Thyroid gland (tissue), 4 donors: ENCODE results near the gene ZNF491. TPM values are rescaled to one million over a fixed set of nuclear protein-coding genes. Genes with fewer than 3 reads are reported as not detected.

Experiments
- DNase-seq, 2 donors: peaks; one replicate each; pipeline ENCODE4 v3.0.0-alpha.2; 2019
- H3K27ac ChIP-seq, 3 donors: fragments of 200-600 bp; sonication (generic); 1 replicate in 2 of 3; 2 replicates in 1 of 3; pipeline ENCODE4 v1.5.1; 2016 to 2019; ENCODE audit warnings: mild to moderate bottlenecking in 1 of 3, moderate library complexity in 1 of 3
- H3K27me3 ChIP-seq: fragments of 200-600 bp; sonication (generic); one replicate; pipeline ENCODE4 v1.5.1; 2019
- H3K36me3 ChIP-seq, 2 donors: fragments of 200-600 bp; sonication (generic); one replicate each; pipeline ENCODE4 v1.5.1; 2016 to 2019
- H3K4me1 ChIP-seq, 2 donors: fragments of 200-600 bp; sonication (generic); one replicate each; pipeline ENCODE4 v1.5.1; 2017 to 2019
- H3K4me3 ChIP-seq, 3 donors: fragments of 200-600 bp; sonication (generic); replicated peaks in 1 of 3; 1 replicate in 2 of 3; 2 replicates in 1 of 3; pipeline ENCODE4 v1.5.1; 2016; ENCODE audit warnings: mild to moderate bottlenecking in 1 of 3
- H3K9me3 ChIP-seq: fragments of 200-600 bp; sonication (generic); one replicate; pipeline ENCODE4 v1.5.1; 2017
- CTCF ChIP-seq, 6 experiments: fragments of 200-600 bp in 3 of 6; fragments of 450-650 bp in 3 of 6; sonication (generic) in 3 of 6; IDR thresholded peaks; one replicate each; pipeline ENCODE4 v1.5.1; 2016 to 2019; ENCODE audit warnings: antibody characterized with exemption in 6 of 6, mild to moderate bottlenecking in 2 of 6, inconsistent platforms in 1 of 6, moderate library complexity in 1 of 6
- POLR2A ChIP-seq, 2 donors: fragments of 450-650 bp; IDR thresholded peaks; one replicate each; pipeline ENCODE4 v1.6.1; 2017; ENCODE audit warnings: antibody characterized with exemption in 2 of 2, mild to moderate bottlenecking in 2 of 2, moderate library complexity in 1 of 2
- WGBS, 2 donors: methylation state at CpG; one replicate each; pipeline ENCODE4 v1.1.5; 2017; 5-methylcytosine and 5-hydroxymethylcytosine counted together
- intact Hi-C: fragments of 100-400 bp; cut with DNase I; formaldehyde crosslinking; loops from one replicate; pipeline ENCODE4 v1.15.1; 2023
- total RNA-seq, 4 donors: library from RNA; depleted of rRNA; stranded (reverse); fragments of >200 nt; gene quantifications; one replicate each; pipeline ENCODE4 v1.2.3, GENCODE V29; 2016

The ZNF491 gene
- total RNA-seq, 4 donors from 2014 or later, result 2.9 to 3.2 (median 3.1) TPM

GRCh38 chr19:11806354-11807098 lies 8.2 kb downstream of the ZNF491 start:
- no peak for DNase-seq
- no peaks in the 10 kb centered on the region for H3K9me3 ChIP-seq
- no peaks in the 10 kb centered on the region for H3K27me3 ChIP-seq
- TF ChIP-seq CTCF (IDR thresholded peaks at IDR 0.05) (no peak), POLR2A (IDR thresholded peaks at IDR 0.05) (no peak)
- H3K36me3 ChIP-seq, result peaks cover 0 to 20% of the 10 kb centered on the region in 2 donors
- intact Hi-C loops, result no loop called here
- H3K4me1 ChIP-seq, result no peaks in the 10 kb centered on the region
- no peak overlapping the region for H3K4me3 ChIP-seq
- H3K27ac ChIP-seq, result no peak overlapping the region
- WGBS, 2 donors, result 91 to 95% methylated on average over 11 of the region's 11 CpGs

- peaks cover 0 to 20% of the 10 kb centered on the region in 2 donors for H3K36me3 ChIP-seq
- 95 to 97% methylated on average over 2 of the region's 2 CpGs for WGBS, 2 donors
- no peak for TF ChIP-seq CTCF (IDR thresholded peaks at IDR 0.05)
- TF ChIP-seq POLR2A (IDR thresholded peaks at IDR 0.05), result no peak
These were observed 8.7 kb downstream of the ZNF491 start for GRCh38 chr19:11807099-11807380.

GRCh38 chr19:11813703-11814028 lies 15.3 kb downstream of the ZNF491 start:
- H3K9me3 ChIP-seq, result no peaks in the 10 kb centered on the region
- DNase-seq, result no peak
- H3K36me3 ChIP-seq, result no peaks in the 10 kb centered on the region
- no peaks in the 10 kb centered on the region for H3K27me3 ChIP-seq
- H3K4me3 ChIP-seq, result peak overlapping the region; percentile 3 to 77 (median 65)
- peaks cover 0 to 11% of the 10 kb centered on the region in 2 donors for H3K4me1 ChIP-seq
- no peak for TF ChIP-seq POLR2A (IDR thresholded peaks at IDR 0.05)
- no peak for TF ChIP-seq CTCF (IDR thresholded peaks at IDR 0.05)
- WGBS, 2 donors, result 0 to 4% methylated on average over 6 of the region's 6 CpGs
- peak overlapping the region in 1 of 3 donors; percentile 81 for H3K27ac ChIP-seq
- intact Hi-C loops, result loop anchor here (2.0 kb wide), 1 partner anchor 15 kb away; the partner anchor contains the start of gene ZNF491

More at GRCh38 chr19:11807099-11807380, 8.7 kb downstream of the ZNF491 start:
- no peaks in the 10 kb centered on the region for H3K27me3 ChIP-seq
- H3K4me3 ChIP-seq, result no peak overlapping the region
- no peak overlapping the region for H3K27ac ChIP-seq
- H3K9me3 ChIP-seq, result no peaks in the 10 kb centered on the region
- no peak for DNase-seq
- no peaks in the 10 kb centered on the region for H3K4me1 ChIP-seq
- intact Hi-C loops, result no loop called here

GRCh38 chr19:11814029-11814699 lies 15.8 kb downstream of the ZNF491 start, which contains the start of gene ZNF440:
Gene ZNF440, plus strand, starts transcription at chr19:11814273. Its CDS starts 175 bp downstream, at chr19:11814448.
- Histone ChIP-seq H3K27me3 (no peaks in the 10 kb centered on the region), H3K36me3 (no peaks in the 10 kb centered on the region), H3K9me3 (no peaks in the 10 kb centered on the region), H3K4me1 (peaks cover 0 to 11% of the 10 kb centered on the region in 2 donors), H3K4me3 (peak within 1 kb of the TSS; percentile 52 to 77 (median 65)), H3K27ac (peak within 1 kb of the TSS; percentile 63 to 81 (median 75))
- DNase-seq, result peak; percentile 98
- 0 to 2% methylated on average over 15 to 38 of the region's 55 CpGs for WGBS, 2 donors
- intact Hi-C loops, result no loop called here
- TF ChIP-seq CTCF (IDR thresholded peaks at IDR 0.05), result no peak
- peak; percentile 64 to 98 for TF ChIP-seq POLR2A (IDR thresholded peaks at IDR 0.05)

- Histone ChIP-seq H3K4me3 (peak overlapping the region; percentile 52 to 77 (median 65)), H3K27ac (peak overlapping the region; percentile 63 to 81 (median 75)), H3K27me3 (no peaks in the 10 kb centered on the region), H3K36me3 (no peaks in the 10 kb centered on the region), H3K9me3 (no peaks in the 10 kb centered on the region), H3K4me1 (peaks cover 0 to 11% of the 10 kb centered on the region in 2 donors)
- TF ChIP-seq CTCF (IDR thresholded peaks at IDR 0.05), result no peak
- no peak for TF ChIP-seq POLR2A (IDR thresholded peaks at IDR 0.05)
- WGBS, 2 donors, result 8 to 17% methylated on average over 13 of the region's 13 CpGs
- DNase-seq, result no peak
- intact Hi-C loops, result no loop called here
These were observed 16.3 kb downstream of the ZNF491 start for GRCh38 chr19:11814700-11815035.
